ENCODE results near the gene NCOA7. TPM values are rescaled to one million over a fixed set of nuclear protein-coding genes. Genes with fewer than 3 reads are reported as not detected.

NCOA7 gene
- total RNA-seq, 1 donor from 2014 or later, result 74.9 TPM

- peaks cover 65% of the 10 kb centered on the region for H3K4me1 Mint-ChIP-seq (ENCODE audit: low read depth)
- H3K27ac Mint-ChIP-seq (ENCODE audit: unreplicated experiment), result peak overlapping the region; percentile 28
- H3K4me3 Mint-ChIP-seq (ENCODE audit: unreplicated experiment), result no peak overlapping the region
- peaks cover 44% of the 10 kb centered on the region for H3K36me3 Mint-ChIP-seq (ENCODE audit: low read depth)
- H3K27me3 Mint-ChIP-seq (ENCODE audit: low read depth), result no peaks in the 10 kb centered on the region
- no peak for DNase-seq (ENCODE audit: low spot score)
- H3K9me3 Mint-ChIP-seq (ENCODE audit: low read depth), result no peaks in the 10 kb centered on the region
- no peak for TF ChIP-seq CTCF (IDR thresholded peaks at IDR 0.05)
Observed at GRCh38 chr6:125924697-125925358, 134.1 kb downstream of the NCOA7 start.

GRCh38 chr6:125926711-125927110 lies 136.0 kb downstream of the NCOA7 start:
- Mint-ChIP-seq H3K4me3 (ENCODE audit: unreplicated experiment) (no peak overlapping the region), H3K9me3 (ENCODE audit: low read depth) (no peaks in the 10 kb centered on the region), H3K27me3 (ENCODE audit: low read depth) (no peaks in the 10 kb centered on the region), H3K4me1 (ENCODE audit: low read depth) (peaks cover 60% of the 10 kb centered on the region), H3K27ac (ENCODE audit: unreplicated experiment) (peak overlapping the region; percentile 49), H3K36me3 (ENCODE audit: low read depth) (peaks cover 48% of the 10 kb centered on the region)
- TF ChIP-seq CTCF (IDR thresholded peaks at IDR 0.05), result no peak
- DNase-seq (ENCODE audit: low spot score), result no peak

- no peak for TF ChIP-seq CTCF (IDR thresholded peaks at IDR 0.05)
- Mint-ChIP-seq H3K36me3 (ENCODE audit: low read depth) (peaks cover 42% of the 10 kb centered on the region), H3K9me3 (ENCODE audit: low read depth) (no peaks in the 10 kb centered on the region), H3K27me3 (ENCODE audit: low read depth) (no peaks in the 10 kb centered on the region), H3K27ac (ENCODE audit: unreplicated experiment) (no peak overlapping the region), H3K4me1 (ENCODE audit: low read depth) (peaks cover 55% of the 10 kb centered on the region), H3K4me3 (ENCODE audit: unreplicated experiment) (no peak overlapping the region)
- no peak for DNase-seq (ENCODE audit: low spot score)
Observed at GRCh38 chr6:125927761-125928160, 137.0 kb downstream of the NCOA7 start.

- no peak for DNase-seq (ENCODE audit: low spot score)
- H3K9me3 Mint-ChIP-seq (ENCODE audit: low read depth), result peaks cover 5% of the 10 kb centered on the region
- no peaks in the 10 kb centered on the region for H3K27me3 Mint-ChIP-seq (ENCODE audit: low read depth)
- no peak overlapping the region for H3K27ac Mint-ChIP-seq (ENCODE audit: unreplicated experiment)
- no peak for TF ChIP-seq CTCF (IDR thresholded peaks at IDR 0.05)
- H3K36me3 Mint-ChIP-seq (ENCODE audit: low read depth), result peaks cover 24% of the 10 kb centered on the region
- no peak overlapping the region for H3K4me3 Mint-ChIP-seq (ENCODE audit: unreplicated experiment)
- peaks cover 29% of the 10 kb centered on the region for H3K4me1 Mint-ChIP-seq (ENCODE audit: low read depth)
Observed at GRCh38 chr6:125930765-125931418, 140.1 kb downstream of the NCOA7 start.

GRCh38 chr6:125931733-125932450 lies 141.1 kb downstream of the NCOA7 start:
- Mint-ChIP-seq H3K27me3 (ENCODE audit: low read depth) (no peaks in the 10 kb centered on the region), H3K9me3 (ENCODE audit: low read depth) (peaks cover 5% of the 10 kb centered on the region), H3K36me3 (ENCODE audit: low read depth) (peaks cover 24% of the 10 kb centered on the region), H3K4me3 (ENCODE audit: unreplicated experiment) (no peak overlapping the region), H3K4me1 (ENCODE audit: low read depth) (peaks cover 19% of the 10 kb centered on the region), H3K27ac (ENCODE audit: unreplicated experiment) (no peak overlapping the region)
- no peak for DNase-seq (ENCODE audit: low spot score)
- no peak for TF ChIP-seq CTCF (IDR thresholded peaks at IDR 0.05)
